ENCODE measurements around the gene PES1. TPM values are rescaled to one million over a fixed set of nuclear protein-coding genes. Genes with fewer than 3 reads are reported as not detected.
A peak's percentile ranks its signal among the peaks of the same experiment; 100 is the strongest.

Gene PES1
- total RNA-seq, 1 donor from 2014 or later: 47.0 TPM

- Histone ChIP-seq H3K4me1 (peaks cover 43% of the 10 kb centered on the region), H3K4me3 (peak overlapping the region; percentile 79), H3K36me3 (peaks cover 17% of the 10 kb centered on the region), H3K27me3 (ENCODE audit: low read depth) (no peaks in the 10 kb centered on the region), H3K9me3 (no peaks in the 10 kb centered on the region), H3K27ac (peak overlapping the region; percentile 86)
- no peak for TF ChIP-seq CTCF (IDR thresholded peaks at IDR 0.05)
- no peak for ATAC-seq
- DNase-seq: no peak
- intact Hi-C loops (cut with DNase I): no loop called here
Measured at GRCh38 chr22:30607300-30607930, 15.7 kb upstream of the PES1 start.

GRCh38 chr22:30606455-30607299 is 15.0 kb upstream of the PES1 start, which contains the start of gene TCN2:
Gene TCN2, plus strand, starts transcription at chr22:30607174. Its CDS starts 158 bp downstream, at chr22:30607332.
- intact Hi-C loops (cut with DNase I): no loop called here

GRCh38 chr22:30605449-30606110 is 13.9 kb upstream of the PES1 start:
- DNase-seq (peak; percentile 70), ATAC-seq (peak; percentile 58 to 71)
- intact Hi-C loops (cut with DNase I): no loop called here
- no peaks in the 10 kb centered on the region for H3K27me3 ChIP-seq (ENCODE audit: low read depth)
- peak; percentile 75 for TF ChIP-seq CTCF (IDR thresholded peaks at IDR 0.05)
- peak overlapping the region; percentile 79 for H3K4me3 ChIP-seq
- peaks cover under 1% of the 10 kb centered on the region for H3K36me3 ChIP-seq
- peaks cover 43% of the 10 kb centered on the region for H3K4me1 ChIP-seq
- H3K27ac ChIP-seq: peak overlapping the region; percentile 86
- no peaks in the 10 kb centered on the region for H3K9me3 ChIP-seq

More at GRCh38 chr22:30606455-30607299, 15.0 kb upstream of the PES1 start, which contains the start of gene TCN2:
- no peaks in the 10 kb centered on the region for H3K27me3 ChIP-seq (ENCODE audit: low read depth)
- no peaks in the 10 kb centered on the region for H3K9me3 ChIP-seq
- ATAC-seq (peak; percentile 76 to 78), DNase-seq (peak; percentile 80)
- TF ChIP-seq CTCF (IDR thresholded peaks at IDR 0.05): no peak
- H3K4me1 ChIP-seq: peaks cover 43% of the 10 kb centered on the region
- H3K4me3 ChIP-seq: peak within 1 kb of the TSS; percentile 79
- H3K27ac ChIP-seq: peak within 1 kb of the TSS; percentile 86
- H3K36me3 ChIP-seq: peaks cover 11% of the 10 kb centered on the region

- Histone ChIP-seq H3K4me1 (peaks cover 39% of the 10 kb centered on the region), H3K36me3 (no peaks in the 10 kb centered on the region), H3K9me3 (no peaks in the 10 kb centered on the region), H3K27me3 (ENCODE audit: low read depth) (no peaks in the 10 kb centered on the region), H3K27ac (no peak overlapping the region), H3K4me3 (no peak overlapping the region)
- TF ChIP-seq CTCF (IDR thresholded peaks at IDR 0.05): no peak
- ATAC-seq: no peak
- no peak for DNase-seq
- intact Hi-C loops (cut with DNase I): no loop called here
Measured at GRCh38 chr22:30604723-30605122, 13.0 kb upstream of the PES1 start.

GRCh38 chr22:30603801-30604200 is 12.1 kb upstream of the PES1 start:
- DNase-seq (no peak), ATAC-seq (no peak)
- intact Hi-C loops (cut with DNase I): no loop called here
- no peaks in the 10 kb centered on the region for H3K27me3 ChIP-seq (ENCODE audit: low read depth)
- no peak overlapping the region for H3K27ac ChIP-seq
- no peak overlapping the region for H3K4me3 ChIP-seq
- TF ChIP-seq CTCF (IDR thresholded peaks at IDR 0.05): no peak
- H3K4me1 ChIP-seq: peaks cover 32% of the 10 kb centered on the region
- no peaks in the 10 kb centered on the region for H3K9me3 ChIP-seq
- H3K36me3 ChIP-seq: no peaks in the 10 kb centered on the region

All from lower lobe of right lung (tissue), 2 donors.